ENCODE measurements around the gene NRP2.

GRCh38 chr2:205781244-205781931 lies 99.1 kb downstream of the NRP2 start:
- TF ChIP-seq EP300 (IDR thresholded peaks at IDR 0.05): no peak
- TF ChIP-seq POLR2AphosphoS5 (IDR thresholded peaks at IDR 0.05): peak in 1 of 2 donors; percentile 46

Measured in esophagus muscularis mucosa (tissue), 3 donors.